ENCODE results near the gene NFATC2.

Gene NFATC2

GRCh38 chr20:51418137-51418529 lies 124.4 kb downstream of the NFATC2 start:
- no peak overlapping the region for H3K27ac ChIP-seq

GRCh38 chr20:51417250-51418136 lies 125.0 kb downstream of the NFATC2 start:
- Histone ChIP-seq H3K27ac (no peak overlapping the region; the same call in 1 of the 2 replicates), H3K9me3 (no peaks in the 10 kb centered on the region), H4K20me1 (peaks cover 7% of the 10 kb centered on the region; the same call in 1 of the 2 replicates), H3K36me3 (peaks cover 54% of the 10 kb centered on the region), H3K9ac (no peak overlapping the region), H3K27me3 (no peaks in the 10 kb centered on the region), H3K4me2 (peak overlapping the region; percentile 34), H3K4me1 (peaks cover 57% of the 10 kb centered on the region), H3K4me3 (no peak overlapping the region)
- no peak for TF ChIP-seq Cebpa-rat (IDR thresholded peaks at IDR 0.05)

More at GRCh38 chr20:51418137-51418529, 124.4 kb downstream of the NFATC2 start:
- Histone ChIP-seq H3K9me3 (no peaks in the 10 kb centered on the region), H4K20me1 (peaks cover 7% of the 10 kb centered on the region; the same call in 1 of the 2 replicates), H3K4me3 (no peak overlapping the region), H3K4me2 (no peak overlapping the region), H3K36me3 (peaks cover 56% of the 10 kb centered on the region), H3K4me1 (peaks cover 51% of the 10 kb centered on the region), H3K9ac (no peak overlapping the region), H3K27me3 (no peaks in the 10 kb centered on the region)
- no peak for TF ChIP-seq Cebpa-rat (IDR thresholded peaks at IDR 0.05)

- H3K27me3 ChIP-seq, result no peaks in the 10 kb centered on the region
- H3K9me3 ChIP-seq, result no peaks in the 10 kb centered on the region
- H4K20me1 ChIP-seq, result peaks cover 7% of the 10 kb centered on the region; the same call in 1 of the 2 replicates
- no peak overlapping the region for H3K4me3 ChIP-seq
- no peak for TF ChIP-seq Cebpa-rat (IDR thresholded peaks at IDR 0.05)
- peaks cover 47% of the 10 kb centered on the region for H3K36me3 ChIP-seq
- H3K4me1 ChIP-seq, result peaks cover 65% of the 10 kb centered on the region
- no peak overlapping the region; the same call in 1 of the 2 replicates for H3K27ac ChIP-seq
- no peak overlapping the region for H3K9ac ChIP-seq
- peak overlapping the region; percentile 34 for H3K4me2 ChIP-seq
Measured at GRCh38 chr20:51416532-51417249, 125.8 kb downstream of the NFATC2 start.

GRCh38 chr20:51413857-51414256 lies 128.7 kb downstream of the NFATC2 start:
- H3K9me3 ChIP-seq, result no peaks in the 10 kb centered on the region
- H3K9ac ChIP-seq, result no peak overlapping the region
- peaks cover 88% of the 10 kb centered on the region for H3K4me1 ChIP-seq
- H3K4me3 ChIP-seq, result no peak overlapping the region
- peak overlapping the region; percentile 81 for H3K4me2 ChIP-seq
- H3K27me3 ChIP-seq, result no peaks in the 10 kb centered on the region
- TF ChIP-seq Cebpa-rat (IDR thresholded peaks at IDR 0.05), result no peak
- peaks cover 7% of the 10 kb centered on the region; the same call in 1 of the 2 replicates for H4K20me1 ChIP-seq
- peak overlapping the region; percentile 25; the same call in 1 of the 2 replicates for H3K27ac ChIP-seq
- peaks cover 38% of the 10 kb centered on the region for H3K36me3 ChIP-seq

- H3K4me1 ChIP-seq, result peaks cover 85% of the 10 kb centered on the region
- peaks cover 36% of the 10 kb centered on the region for H3K36me3 ChIP-seq
- no peaks in the 10 kb centered on the region for H3K9me3 ChIP-seq
- H3K4me3 ChIP-seq, result no peak overlapping the region
- H3K9ac ChIP-seq, result no peak overlapping the region
- peaks cover 7% of the 10 kb centered on the region; the same call in 1 of the 2 replicates for H4K20me1 ChIP-seq
- H3K27ac ChIP-seq, result peak overlapping the region; percentile 25; the same call in 1 of the 2 replicates
- no peaks in the 10 kb centered on the region for H3K27me3 ChIP-seq
- peak overlapping the region; percentile 81 for H3K4me2 ChIP-seq
- no peak for TF ChIP-seq Cebpa-rat (IDR thresholded peaks at IDR 0.05)
Measured at GRCh38 chr20:51412951-51413481, 129.5 kb downstream of the NFATC2 start.

- Histone ChIP-seq H3K4me3 (no peak overlapping the region), H3K27ac (peak overlapping the region; percentile 57), H3K9me3 (no peaks in the 10 kb centered on the region), H3K27me3 (no peaks in the 10 kb centered on the region), H3K9ac (peak overlapping the region; percentile 25; the same call in 1 of the 2 replicates), H3K36me3 (peaks cover 36% of the 10 kb centered on the region), H4K20me1 (peaks cover 7% of the 10 kb centered on the region; the same call in 1 of the 2 replicates), H3K4me2 (peak overlapping the region; percentile 62), H3K4me1 (peaks cover 79% of the 10 kb centered on the region)
- no peak for TF ChIP-seq Cebpa-rat (IDR thresholded peaks at IDR 0.05)
Measured at GRCh38 chr20:51412333-51412871, 130.1 kb downstream of the NFATC2 start.

GRCh38 chr20:51411870-51412269 lies 130.6 kb downstream of the NFATC2 start:
- Histone ChIP-seq H3K27me3 (no peaks in the 10 kb centered on the region), H3K27ac (peak overlapping the region; percentile 57), H3K9ac (peak overlapping the region; percentile 25; the same call in 1 of the 2 replicates), H3K36me3 (peaks cover 38% of the 10 kb centered on the region), H3K4me2 (peak overlapping the region; percentile 62), H3K4me1 (peaks cover 74% of the 10 kb centered on the region), H4K20me1 (peaks cover 7% of the 10 kb centered on the region; the same call in 1 of the 2 replicates), H3K9me3 (no peaks in the 10 kb centered on the region), H3K4me3 (no peak overlapping the region)
- no peak for TF ChIP-seq Cebpa-rat (IDR thresholded peaks at IDR 0.05)

- Histone ChIP-seq H3K36me3 (peaks cover 42% of the 10 kb centered on the region), H3K9ac (no peak overlapping the region)
- no peak for TF ChIP-seq Cebpa-rat (IDR thresholded peaks at IDR 0.05)
Measured at GRCh38 chr20:51410586-51411325, 131.8 kb downstream of the NFATC2 start.

More at GRCh38 chr20:51410586-51411325, 131.8 kb downstream of the NFATC2 start:
- Histone ChIP-seq H3K9me3 (no peaks in the 10 kb centered on the region), H4K20me1 (peaks cover 7% of the 10 kb centered on the region; the same call in 1 of the 2 replicates), H3K27me3 (no peaks in the 10 kb centered on the region), H3K4me1 (peaks cover 63% of the 10 kb centered on the region), H3K4me2 (no peak overlapping the region; the same call in 1 of the 2 replicates), H3K4me3 (no peak overlapping the region), H3K27ac (no peak overlapping the region)

All from BLaER1 (cell line).